Measurements from ENCODE around the gene RHOD. TPM values are rescaled to one million over a fixed set of nuclear protein-coding genes. Genes with fewer than 3 reads are reported as not detected.

RHOD gene
- total and polyA plus RNA-seq, 10 of the 15 experiments (the other 5 are each of a cell fraction or from before 2014, with no cell fraction given): 0.15 to 2.6 (median 1.9) TPM; not detected in 2

GRCh38 chr11:67020949-67021348 is 35.7 kb upstream of the RHOD start (continued):
- TF ChIP-seq MLLT1 (IDR thresholded peaks at IDR 0.05): no peak
- TF ChIP-seq SMC3 (IDR thresholded peaks at IDR 0.05; ENCODE audit: borderline replicate concordance, low read length): no peak
- TF ChIP-seq ZBTB11 (CRISPR knock-in tag; IDR thresholded peaks at IDR 0.05): no peak
- TF ChIP-seq CHD1 (IDR thresholded peaks at IDR 0.05; ENCODE audit: low read depth, low read length): no peak
- TF ChIP-seq CUX1 (IDR thresholded peaks at IDR 0.05; ENCODE audit: insufficient replicate concordance, low read depth, low read length): no peak
- TF ChIP-seq MAX (IDR thresholded peaks at IDR 0.05; ENCODE audit: low read depth, low read length): no peak
- no peak for TF ChIP-seq IRF3 (IDR thresholded peaks at IDR 0.05)
- no peak for TF ChIP-seq SREBF1 (IDR thresholded peaks at IDR 0.05; ENCODE audit: low read length)
- peak; percentile 35; the same call in 1 of the 2 replicates for TF ChIP-seq EED (IDR thresholded peaks at IDR 0.05; ENCODE audit: low read depth)
